H1 (cell line): ENCODE data around the gene PAQR7. TPM values are rescaled to one million over a fixed set of nuclear protein-coding genes. Genes with fewer than 3 reads are reported as not detected.

Experiments used
- CTCF ChIA-PET: fragments of 300-600 bp; sonication (Branson Sonifier 250); formaldehyde crosslinking; loops from one replicate; lab custom pipeline; 2021; ENCODE audit not compliant: partially characterized antibody; lab: Charles Lee
- POLR2A ChIA-PET: fragments of 300-600 bp; sonication (Branson Sonifier 250); formaldehyde crosslinking; loops from one replicate; lab custom pipeline; 2021; ENCODE audit warnings: inconsistent platforms; ENCODE audit not compliant: partially characterized antibody; lab: Charles Lee
- DNase-seq, 2 experiments: peaks; one replicate each; pipeline versions ENCODE4 v3.0.0 to v3.0.0-alpha.2; 2010 to 2022; ENCODE audit warnings: low spot score in 2 of 2, low read depth in 1 of 2, mixed read lengths in 1 of 2
- FAIRE-seq: peaks from 2 replicates; lab custom pipeline; 2011; peaks lifted over from hg19 to GRCh38; lab: Jason Lieb, UNC
- H2AFZ ChIP-seq: 2 replicates; pipeline ENCODE4 v1.8.1; 2012; ENCODE audit warnings: low read length, inconsistent platforms
- H2AK5ac ChIP-seq: 2 replicates; pipeline ENCODE4 v1.6.1; 2013; ENCODE audit warnings: low read depth, low read length
- H2BK120ac ChIP-seq: replicated peaks from 2 replicates; pipeline ENCODE3; 2013; ENCODE audit warnings: low read depth, low read length, inconsistent platforms
- H2BK12ac ChIP-seq: 2 replicates; pipeline ENCODE4 v1.6.1; 2013; ENCODE audit warnings: low read depth, low read length
- H2BK15ac ChIP-seq: 2 replicates; pipeline ENCODE4 v1.6.1; 2013; ENCODE audit warnings: low read length
- H2BK20ac ChIP-seq: 2 replicates; pipeline ENCODE4 v1.6.1; 2013; ENCODE audit warnings: low read length
- H2BK5ac ChIP-seq: 2 replicates; pipeline ENCODE4 v1.6.1; 2013; ENCODE audit warnings: low read depth, low read length
- H3K14ac ChIP-seq: 2 replicates; pipeline ENCODE4 v1.6.1; 2013; ENCODE audit warnings: inconsistent platforms; ENCODE audit not compliant: insufficient read length
- H3K18ac ChIP-seq: 2 replicates; pipeline ENCODE4 v1.6.1; 2013; ENCODE audit warnings: low read length; ENCODE audit errors: extremely low read depth
- H3K23ac ChIP-seq: 2 replicates; pipeline ENCODE4 v1.6.1; 2013; ENCODE audit warnings: inconsistent platforms; ENCODE audit not compliant: insufficient read length
- H3K23me2 ChIP-seq: 2 replicates; pipeline ENCODE4 v1.6.1; 2013; ENCODE audit warnings: low read depth, low read length
- H3K27ac ChIP-seq: 2 replicates; pipeline ENCODE4 v1.6.1; 2011; ENCODE audit warnings: low read depth, low read length, inconsistent platforms
- H3K27me3 ChIP-seq, 4 experiments: replicated peaks in 1 of 4; 1 replicate in 1 of 4; 2 replicates in 3 of 4; pipeline versions ENCODE4 v1.6.1 to v1.8.1; 2011 to 2013; ENCODE audit warnings: low read length in 3 of 4, mild to moderate bottlenecking in 3 of 4, inconsistent platforms in 2 of 4, mixed read lengths in 2 of 4, moderate library complexity in 1 of 4; ENCODE audit not compliant: control insufficient read depth in 3 of 4, insufficient read depth in 3 of 4; ENCODE audit errors: extremely low read depth in 1 of 4
- H3K36me3 ChIP-seq, 4 experiments: 2 replicates each; pipeline versions ENCODE4 v1.6.1 to v1.8.1; 2011 to 2013; ENCODE audit warnings: mild to moderate bottlenecking in 4 of 4, low read length in 3 of 4, moderate library complexity in 2 of 4, control low read depth in 1 of 4, inconsistent platforms in 1 of 4; ENCODE audit not compliant: insufficient read depth in 4 of 4, control insufficient read depth in 2 of 4
- H3K4ac ChIP-seq: replicated peaks from 2 replicates; pipeline ENCODE3; 2013; ENCODE audit warnings: low read length, low read depth, mixed read lengths, inconsistent platforms; ENCODE audit not compliant: insufficient read length
- H3K4me1 ChIP-seq, 4 experiments: replicated peaks in 1 of 4; 1 replicate in 1 of 4; 2 replicates in 3 of 4; pipeline versions ENCODE4 v1.6.1 to v1.8.1; 2011 to 2013; ENCODE audit warnings: low read length in 3 of 4, inconsistent platforms in 2 of 4, mixed read lengths in 1 of 4; ENCODE audit not compliant: insufficient read depth in 4 of 4, control insufficient read depth in 3 of 4
- H3K4me2 ChIP-seq, 2 experiments: 2 replicates each; pipeline versions ENCODE4 v1.6.1 to v1.8.1; 2011 to 2013; ENCODE audit warnings: low read depth in 2 of 2, low read length in 2 of 2, control low read depth in 1 of 2, inconsistent platforms in 1 of 2, mild to moderate bottlenecking in 1 of 2; ENCODE audit not compliant: insufficient read depth in 1 of 2
- H3K4me3 ChIP-seq, 4 experiments: fragments of 200-600, 300-600 bp in 1 of 4; sonication (generic), shearing (Covaris generic), sonication (Bioruptor Twin) in 1 of 4; 2 replicates each; pipeline versions ENCODE4 v1.5.1 to v1.8.1; 2011 to 2016; ENCODE audit warnings: low read length in 4 of 4, low read depth in 3 of 4, control low read depth in 2 of 4, inconsistent platforms in 2 of 4, mild to moderate bottlenecking in 2 of 4, mixed read lengths in 1 of 4, moderate library complexity in 1 of 4; ENCODE audit not compliant: insufficient read depth in 2 of 4; ENCODE audit errors: extremely low read depth in 1 of 4
- H3K56ac ChIP-seq: replicated peaks from 2 replicates; pipeline ENCODE3; 2013; ENCODE audit warnings: low read depth, mild to moderate bottlenecking, mixed read lengths, low read length, inconsistent platforms; ENCODE audit not compliant: insufficient read length
- H3K79me1 ChIP-seq: 2 replicates; pipeline ENCODE4 v1.6.1; 2013; ENCODE audit warnings: low read depth, low read length, control low read depth
- H3K79me2 ChIP-seq, 2 experiments: 2 replicates each; pipeline versions ENCODE4 v1.6.1 to v1.8.1; 2012 to 2013; ENCODE audit warnings: low read length in 2 of 2, mild to moderate bottlenecking in 2 of 2, inconsistent platforms in 1 of 2; ENCODE audit not compliant: insufficient read depth in 2 of 2, control insufficient read depth in 1 of 2
- H3K9ac ChIP-seq, 4 experiments: replicated peaks in 1 of 4; 1 replicate in 1 of 4; 2 replicates in 3 of 4; pipeline versions ENCODE4 v1.6.1 to v1.8.1; 2011 to 2013; ENCODE audit warnings: low read depth in 3 of 4, low read length in 3 of 4, control low read depth in 2 of 4, mild to moderate bottlenecking in 2 of 4, moderate library complexity in 2 of 4, inconsistent platforms in 1 of 4; ENCODE audit errors: extremely low read depth in 1 of 4
- H3K9me3 ChIP-seq, 2 experiments: 2 replicates each; pipeline versions ENCODE4 v1.6.1 to v1.8.1; 2012 to 2013; ENCODE audit warnings: mild to moderate bottlenecking in 2 of 2, moderate library complexity in 2 of 2, control low read depth in 1 of 2, inconsistent platforms in 1 of 2, low read depth in 1 of 2, low read length in 1 of 2, mixed read lengths in 1 of 2; ENCODE audit not compliant: insufficient read depth in 2 of 2
- H4K20me1 ChIP-seq, 2 experiments: replicated peaks in 1 of 2; 2 replicates each; pipeline versions ENCODE3 to v1.8.1; 2011 to 2013; ENCODE audit warnings: inconsistent platforms in 2 of 2, low read length in 2 of 2, mild to moderate bottlenecking in 1 of 2; ENCODE audit not compliant: insufficient read depth in 2 of 2, control insufficient read depth in 1 of 2
- H4K5ac ChIP-seq: 2 replicates; pipeline ENCODE4 v1.6.1; 2013; ENCODE audit warnings: low read length, low read depth, mixed read lengths, inconsistent platforms; ENCODE audit not compliant: insufficient read length
- H4K8ac ChIP-seq: 2 replicates; pipeline ENCODE4 v1.8.0; 2013; ENCODE audit warnings: mild to moderate bottlenecking, moderate library complexity, low read length, inconsistent platforms; ENCODE audit not compliant: insufficient read depth; ENCODE audit errors: extremely low read depth
- H4K91ac ChIP-seq: replicated peaks from 2 replicates; pipeline ENCODE3; 2013; ENCODE audit warnings: low read length, mixed read lengths, inconsistent platforms; ENCODE audit not compliant: insufficient read length
- BRCA1 ChIP-seq: IDR thresholded peaks from 2 replicates; pipeline ENCODE4 v1.6.1; 2012; ENCODE audit warnings: low read depth, low read length, improper control_type of control experiment
- KDM4A ChIP-seq: IDR thresholded peaks from one replicate; pipeline ENCODE4 v1.7.1; 2012; ENCODE audit warnings: low read depth, mild to moderate bottlenecking, moderate library complexity, low read length, inconsistent platforms; ENCODE audit not compliant: severe bottlenecking
- MAFK ChIP-seq: IDR thresholded peaks from 2 replicates; pipeline ENCODE4 v1.6.1; 2012; ENCODE audit warnings: low read depth, mild to moderate bottlenecking, improper control_type of control experiment, low read length
- NANOG ChIP-seq: IDR thresholded peaks from 2 replicates; pipeline ENCODE4 v1.6.1; 2011; ENCODE audit warnings: low read length, low read depth, mild to moderate bottlenecking, inconsistent platforms; ENCODE audit not compliant: insufficient read depth, poor library complexity, severe bottlenecking
- POLR2AphosphoS5 ChIP-seq: IDR thresholded peaks from 2 replicates; pipeline ENCODE4 v1.6.1; 2011; ENCODE audit warnings: low read depth, low read length
- SIN3A ChIP-seq, 2 experiments: IDR thresholded peaks in 1 of 2; conservative IDR thresholded peaks in 1 of 2; 2 replicates each; pipeline ENCODE4 v1.6.1; 2011 to 2012; ENCODE audit warnings: low read length in 2 of 2, improper control_type of control experiment in 1 of 2, low read depth in 1 of 2, mild to moderate bottlenecking in 1 of 2
- SUZ12 ChIP-seq: fragments of 200-600 bp; sonication (generic); IDR thresholded peaks from 2 replicates; pipeline ENCODE4 v1.6.1; 2012; ENCODE audit warnings: mild to moderate bottlenecking, inconsistent platforms, low read length, moderate library complexity, mixed read lengths
- TBP ChIP-seq: IDR thresholded peaks from 2 replicates; pipeline ENCODE4 v1.6.1; 2011; ENCODE audit warnings: low read depth, low read length, improper control_type of control experiment
- WGBS, 2 experiments: shearing (Covaris generic) in 1 of 2; methylation state at CpG; one replicate each; pipeline versions ENCODE4 v1.1.6 to v1.1.7; 2013 to 2015; ENCODE audit warnings: low lambda C conversion rate in 2 of 2, mixed read lengths in 2 of 2, inconsistent platforms in 1 of 2, low coverage in 1 of 2, missing lambda C conversion rate in 1 of 2; ENCODE audit not compliant: insufficient replicate concordance in 2 of 2, insufficient coverage in 1 of 2, insufficient read length in 1 of 2; ENCODE audit errors: extremely low coverage in 1 of 2, missing lambda C conversion rate in 1 of 2; 5-methylcytosine and 5-hydroxymethylcytosine counted together
- polyA plus RNA-seq, 7 experiments: library from polyadenylated mRNA; depleted of rRNA in 3 of 7; stranded (reverse) in 5 of 7; unstranded in 2 of 7; fragments of >200 nt in 5 of 7; fragments of 200-250 nt in 2 of 7; gene quantifications; 1 replicate in 5 of 7; 2 replicates in 1 of 7; 4 replicates in 1 of 7; pipeline versions ENCODE4 v1.2.1 to v1.2.3, GENCODE V29; 2011 to 2013; ENCODE audit warnings: missing spikeins in 2 of 7, mixed read lengths in 2 of 7
- total RNA-seq: library from RNA; stranded (reverse); fragmentation: NEBNext Ultra II Directional; extraction: Animal tissue kit (Norgen Biotek cat#: 25700); gene quantifications from 2 replicates; pipeline ENCODE4 v1.2.1, GENCODE V29; 2021
- TF ChIP-seq, protein P1 (sequence below): IDR thresholded peaks from 2 replicates; pipeline ENCODE4 v1.6.1; 2012; ENCODE audit warnings: inconsistent platforms

The PAQR7 gene
- total and polyA plus RNA-seq, 2 of the 8 experiments (the other 6 are each of a cell fraction or from before 2014, with no cell fraction given), result 7.3 to 7.4 TPM

DNA sequence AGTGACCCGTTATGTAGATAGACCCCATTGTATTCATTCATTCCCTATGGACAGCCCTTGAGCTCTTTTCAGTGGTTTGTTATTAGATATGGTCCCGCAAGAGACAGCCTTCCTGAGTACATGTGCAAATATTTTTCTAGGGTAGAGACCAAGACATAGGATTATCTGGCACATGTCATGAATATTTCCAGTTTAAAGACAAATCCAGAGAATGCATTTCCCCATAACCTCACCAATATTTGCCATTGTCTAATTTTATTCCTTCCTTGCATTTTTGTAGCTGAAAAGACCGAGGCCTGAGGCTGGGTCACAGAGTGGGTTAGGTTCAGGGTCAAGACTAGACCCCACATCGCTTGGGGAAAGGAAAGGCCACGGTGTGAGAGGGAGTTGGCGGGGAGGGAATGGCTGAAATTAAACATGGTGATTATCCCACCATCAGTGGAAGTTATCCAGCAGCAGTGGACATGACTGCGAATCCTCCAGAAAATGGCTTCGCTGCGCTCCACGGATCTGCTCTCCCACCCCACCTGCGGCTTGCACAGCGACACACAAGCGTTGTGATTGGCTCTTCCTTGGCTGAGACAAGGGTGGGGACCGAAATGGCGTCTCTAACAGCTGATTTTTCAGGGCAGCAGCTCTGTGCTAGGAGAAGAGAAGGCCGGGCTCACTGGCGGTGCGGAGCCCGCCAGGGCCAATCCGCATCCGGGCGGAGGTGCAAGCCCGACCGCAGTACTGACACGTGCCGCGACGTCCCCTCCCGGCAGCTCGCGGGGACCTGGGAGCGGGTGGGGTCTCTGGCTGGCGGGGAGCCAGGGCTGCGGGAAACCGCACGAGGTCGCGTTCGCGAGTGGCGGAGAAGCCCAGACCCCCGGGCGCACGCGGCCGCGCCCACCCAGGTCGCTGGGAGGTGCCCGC lies 46.8 kb upstream of the PAQR7 start:
- H3K9ac ChIP-seq, result peak overlapping the region in 3 of 4 experiments; percentile 47 to 72 (median 52); a peak in 5 of 7 replicates
- peaks cover 6 to 20% (median 13%) of the 10 kb centered on the region in 4 experiments for H3K4me1 ChIP-seq
- TF ChIP-seq TBP (0 out of 2 replicates have a peak, but pooled peaks have one; percentile 7), NANOG (no peak), BRCA1 (no peak), SIN3A (conservative IDR thresholded peaks at IDR 0.05 in 1 of 2, IDR thresholded peaks at IDR 0.05 in 1 of 2; ENCODE audit: low read depth in 1 of 2, low read length in 2 of 2) (peak; percentile 44 to 89; a peak in 1 of 4 replicates), POLR2AphosphoS5 (no peak), SUZ12 (peak; percentile 42; the same call in 1 of the 2 replicates), KDM4A (peak; percentile 87), MAFK (no peak)
- TF ChIP-seq, protein P1, sequence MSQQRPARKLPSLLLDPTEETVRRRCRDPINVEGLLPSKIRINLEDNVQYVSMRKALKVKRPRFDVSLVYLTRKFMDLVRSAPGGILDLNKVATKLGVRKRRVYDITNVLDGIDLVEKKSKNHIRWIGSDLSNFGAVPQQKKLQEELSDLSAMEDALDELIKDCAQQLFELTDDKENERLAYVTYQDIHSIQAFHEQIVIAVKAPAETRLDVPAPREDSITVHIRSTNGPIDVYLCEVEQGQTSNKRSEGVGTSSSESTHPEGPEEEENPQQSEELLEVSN, result peak; percentile 62

More for the DNA sequence above, 46.8 kb upstream of the PAQR7 start:
- Histone ChIP-seq H2AK5ac (no peak overlapping the region), H4K8ac (peak overlapping the region; percentile 89; the same call in 1 of the 2 replicates), H2AFZ (peak overlapping the region; percentile 88), H3K79me2 (no peaks in the 10 kb centered on the region), H4K91ac (peak overlapping the region; percentile 77), H3K4me2 (peak overlapping the region; percentile 92 to 99), H2BK12ac (peak overlapping the region; percentile 52), H3K36me3 (no peaks in the 10 kb centered on the region), H4K5ac (peak overlapping the region; percentile 27), H3K4me3 (peak overlapping the region; percentile 46 to 69 (median 58)), H3K56ac (no peak overlapping the region), H3K14ac (no peak overlapping the region), H3K79me1 (no peaks in the 10 kb centered on the region), H2BK5ac (peak overlapping the region; percentile 1; the same call in 1 of the 2 replicates), H2BK15ac (no peak overlapping the region), H3K23ac (no peak overlapping the region), H3K27ac (no peak overlapping the region), H4K20me1 (no peaks in the 10 kb centered on the region), H3K9me3 (no peaks in the 10 kb centered on the region), H2BK120ac (no peak overlapping the region), H2BK20ac (peak overlapping the region; percentile 6; the same call in 1 of the 2 replicates), H3K27me3 (peaks cover 0 to 6% (median 2%) of the 10 kb centered on the region in 4 experiments; a peak in 4 of 7 replicates), H3K4ac (peak overlapping the region; percentile 54), H3K18ac (peak overlapping the region; percentile 76), H3K23me2 (peaks cover 15% of the 10 kb centered on the region)
- DNase-seq, result no peak
- 15% methylated on average over 20 of the region's 49 CpGs; no CpG with 5 or more reads in 1 of the 2 experiments for WGBS, 2 experiments
- POLR2A ChIA-PET, result interaction anchor here (0.6 to 3.7 kb wide), 20 partner anchors 8 to 690 kb away, joined by 3 to 33 read pairs (median 5); partner anchors contain the start of genes PAFAH2, PAQR7, STMN1 and SYF2
- no peak for FAIRE-seq
- CTCF ChIA-PET, result interaction anchor here (0.9 to 2.5 kb wide), 13 partner anchors 9 to 77 kb away, joined by 3 to 12 read pairs (median 4); partner anchors contain the start of gene PAFAH2
